SW 1271 (cell line): ENCODE measurements around the gene RIOK3.
A peak's percentile ranks its signal among the peaks of the same experiment; 100 is the strongest.

Source experiments
- DNase-seq, 2 experiments: peaks; one replicate each; lab custom pipeline; 2025; lab: John Stamatoyannopoulos, UW

Gene RIOK3

DNA sequence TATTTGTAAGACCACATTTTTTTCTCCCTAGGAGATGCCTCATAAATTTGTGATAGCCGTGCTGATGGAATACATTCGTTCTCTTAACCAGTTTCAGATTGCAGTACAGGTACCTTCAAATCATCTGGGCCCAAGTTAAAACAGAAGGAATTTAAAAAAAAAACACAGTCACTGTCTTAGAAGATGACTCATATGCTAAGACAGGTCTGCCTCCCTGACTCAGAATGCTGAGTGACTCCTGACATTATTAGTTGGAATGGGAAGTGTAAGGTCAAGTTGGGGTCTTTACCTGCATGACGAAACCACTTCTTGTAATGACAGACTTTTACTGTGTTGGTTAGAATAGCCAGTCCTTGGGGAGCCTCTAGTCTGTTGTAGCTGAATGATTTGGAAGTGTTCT lies 76.5 kb downstream of the RIOK3 start:
- peak; percentile 26 to 66 for DNase-seq

DNA sequence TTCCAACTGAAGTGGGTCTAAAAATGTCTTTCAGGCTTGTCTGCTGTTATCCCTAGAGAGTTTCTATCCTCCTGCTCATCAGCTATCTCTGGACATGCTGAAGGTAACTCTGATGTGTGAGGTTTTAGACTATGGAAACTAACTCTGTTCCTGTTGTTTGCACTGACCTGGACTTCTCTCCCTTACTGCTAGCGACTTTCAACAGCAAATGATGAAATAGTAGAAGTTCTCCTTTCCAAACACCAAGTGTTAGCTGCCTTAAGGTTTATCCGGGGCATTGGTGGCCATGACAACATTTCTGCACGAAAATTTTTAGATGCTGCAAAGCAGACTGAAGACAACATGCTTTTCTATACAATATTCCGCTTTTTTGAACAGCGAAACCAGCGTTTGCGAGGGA lies 77.1 kb downstream of the RIOK3 start:
- DNase-seq: no peak

DNA sequence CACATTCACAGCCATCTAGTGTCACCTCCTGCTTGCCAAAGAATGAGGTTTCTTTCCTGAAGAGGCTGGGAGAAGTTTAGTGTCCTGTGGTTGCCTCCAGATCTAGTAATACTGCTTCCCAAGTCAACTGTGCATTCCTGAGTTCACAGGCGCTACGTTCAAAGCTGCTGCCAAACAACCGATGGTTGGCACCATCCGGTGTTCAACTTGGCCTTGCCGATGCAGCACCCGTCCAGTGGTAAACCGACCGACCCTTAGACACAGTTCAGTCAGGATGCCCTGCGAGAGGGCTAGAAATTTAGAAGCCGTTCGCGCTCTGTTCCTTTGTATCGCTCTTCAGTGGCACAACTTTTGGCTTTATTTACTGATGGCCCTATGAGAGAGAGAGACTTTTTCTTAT lies 78.8 kb downstream of the RIOK3 start:
- no peak for DNase-seq
